Stimulated activated naive CD4-positive, alpha-beta T cell treated with Interleukin-2 at 50 U/mL for 16 hours (primary cell): ENCODE results near the gene MGAT5B.
"Not testable (repeated sequence)": the region's sequence is repeated elsewhere in the genome, so short reads cannot be mapped to it uniquely, and the experiment has no call there.

Experiments
- DNase-seq: peaks from one replicate; lab custom pipeline; 2025; lab: John Stamatoyannopoulos, UW

Gene MGAT5B

GRCh38 chr17:76951375-76951905 is 83.2 kb downstream of the MGAT5B start:
- no peak for DNase-seq

DNA sequence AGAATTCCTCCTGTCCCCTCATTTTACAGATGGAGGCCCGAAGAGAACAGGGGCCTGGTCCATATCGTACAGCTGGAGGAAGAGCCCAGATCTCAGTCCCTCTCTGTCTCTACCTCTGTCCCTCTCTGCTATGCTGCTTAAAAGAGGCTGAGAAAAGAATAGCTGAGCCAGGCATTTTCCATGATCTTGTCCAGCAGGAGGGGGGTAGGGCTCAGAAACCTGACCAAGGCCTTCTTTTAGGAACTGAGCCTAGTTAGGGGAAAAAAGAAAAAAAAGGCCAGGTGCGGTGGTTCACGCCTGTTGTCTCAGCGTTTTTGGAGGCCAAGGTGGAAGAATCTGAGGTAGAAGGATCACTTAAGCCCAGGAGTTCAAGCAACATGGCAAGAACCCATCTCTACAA is 84.2 kb downstream of the MGAT5B start:
- DNase-seq, result no peak

DNA sequence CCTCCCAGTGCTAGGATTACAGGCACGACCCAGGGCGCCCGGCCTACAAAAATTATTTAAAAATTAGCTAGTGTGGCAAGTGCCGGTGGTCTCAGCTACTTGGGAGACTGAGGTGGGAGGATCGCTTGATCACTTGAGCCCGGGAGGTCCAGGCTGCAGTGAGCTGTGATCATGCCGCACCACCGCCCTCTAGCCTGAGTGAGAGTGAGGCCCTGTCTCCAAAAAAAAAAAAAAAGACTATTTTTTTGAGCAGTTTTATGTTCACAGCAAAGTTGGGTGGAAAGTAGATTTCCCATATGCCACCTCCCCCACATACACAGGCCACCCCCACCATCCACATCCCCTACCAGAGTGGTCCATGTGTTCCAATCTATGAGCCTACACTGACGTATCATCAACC is 84.9 kb downstream of the MGAT5B start:
- no peak for DNase-seq

DNA sequence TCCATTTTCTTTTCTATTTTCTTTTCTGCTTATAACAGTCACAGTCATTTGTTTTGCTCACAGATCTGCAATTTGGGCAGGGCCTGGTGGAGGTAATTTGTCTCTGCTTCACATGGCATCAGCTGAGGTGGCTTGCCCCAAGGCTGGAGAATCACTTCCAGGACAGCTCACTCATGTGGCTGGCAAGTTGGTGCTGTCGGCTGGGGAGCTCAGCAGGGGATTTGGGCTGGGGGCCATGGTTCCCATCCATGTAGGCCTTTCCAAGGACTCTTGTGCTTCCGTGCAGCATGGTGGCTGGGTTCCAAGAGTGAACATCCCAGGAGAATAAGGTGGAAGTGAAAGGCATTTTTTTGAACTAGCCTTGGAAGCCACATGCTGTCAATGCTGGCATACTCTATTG is 85.7 kb downstream of the MGAT5B start:
- no peak for DNase-seq

DNA sequence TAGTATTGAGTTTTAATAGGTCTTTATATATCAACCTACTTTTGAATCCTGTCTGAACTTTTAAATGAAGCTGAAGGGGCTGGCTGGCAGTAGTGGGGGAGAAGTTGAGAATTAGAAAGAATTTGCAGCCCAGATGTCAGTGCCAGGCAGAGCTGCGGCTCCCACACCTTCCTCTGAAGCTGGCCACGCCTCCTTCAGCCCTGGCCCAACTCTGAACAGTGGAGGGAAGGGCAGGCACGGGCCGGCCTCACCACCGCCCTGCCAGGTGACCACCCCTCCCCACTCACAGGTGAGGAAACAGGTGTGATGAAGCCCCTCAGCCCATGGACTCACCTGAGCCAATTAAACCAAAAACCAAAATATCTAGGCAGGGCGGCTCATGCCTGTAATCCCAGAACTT is 87.0 kb downstream of the MGAT5B start:
- DNase-seq, result no peak

- no peak for DNase-seq
These were observed 88.8 kb downstream of the MGAT5B start for GRCh38 chr17:76956846-76957540.

GRCh38 chr17:76957678-76958464 is 89.7 kb downstream of the MGAT5B start:
- no peak for DNase-seq

GRCh38 chr17:76958974-76959373 is 90.8 kb downstream of the MGAT5B start:
- no peak for DNase-seq

GRCh38 chr17:76961869-76962268 is 93.7 kb downstream of the MGAT5B start:
- no peak for DNase-seq

DNA sequence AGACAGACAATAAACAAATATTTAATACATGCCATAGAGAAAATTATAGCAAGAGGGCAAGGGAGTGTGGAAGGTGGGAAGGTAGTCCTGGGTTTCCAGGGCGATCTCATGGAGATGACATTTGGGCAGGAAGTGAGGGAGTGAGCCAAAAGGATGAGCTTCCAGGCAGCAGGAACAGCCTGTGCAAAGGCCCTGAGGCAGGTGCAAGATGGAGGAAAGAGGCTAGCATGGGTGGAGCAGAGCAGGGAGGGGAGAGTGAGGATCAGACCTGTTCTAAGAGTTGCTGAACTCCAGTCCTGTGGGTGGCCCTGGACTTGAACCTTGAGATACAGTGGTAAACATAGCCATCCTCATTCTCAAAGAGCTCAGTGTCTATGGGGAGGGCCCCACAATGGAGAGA is 94.7 kb downstream of the MGAT5B start:
- no peak for DNase-seq

DNA sequence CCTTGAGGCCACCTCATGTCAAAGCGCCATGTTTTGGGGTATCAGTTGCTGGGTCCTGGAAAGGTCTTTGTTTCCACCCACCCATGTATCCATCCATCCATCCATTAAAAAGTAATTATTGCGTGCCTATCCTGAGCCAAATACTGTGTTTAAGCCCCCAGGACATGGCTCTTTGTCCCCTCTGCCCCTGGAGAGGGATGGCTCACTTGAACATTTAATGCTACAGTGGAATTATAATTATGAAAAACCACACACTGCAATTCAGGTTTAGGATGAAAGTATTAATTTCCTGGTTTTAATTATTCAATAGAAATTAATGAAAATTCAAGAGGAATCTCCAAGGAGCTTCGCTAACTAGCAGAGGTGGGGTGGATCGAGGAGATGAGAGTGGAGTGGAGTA is 97.8 kb downstream of the MGAT5B start:
- no peak for DNase-seq

- DNase-seq, result no peak
These were observed 98.4 kb downstream of the MGAT5B start for GRCh38 chr17:76966486-76967181.

GRCh38 chr17:76967762-76968161 is 99.6 kb downstream of the MGAT5B start:
- DNase-seq, result no peak

DNA sequence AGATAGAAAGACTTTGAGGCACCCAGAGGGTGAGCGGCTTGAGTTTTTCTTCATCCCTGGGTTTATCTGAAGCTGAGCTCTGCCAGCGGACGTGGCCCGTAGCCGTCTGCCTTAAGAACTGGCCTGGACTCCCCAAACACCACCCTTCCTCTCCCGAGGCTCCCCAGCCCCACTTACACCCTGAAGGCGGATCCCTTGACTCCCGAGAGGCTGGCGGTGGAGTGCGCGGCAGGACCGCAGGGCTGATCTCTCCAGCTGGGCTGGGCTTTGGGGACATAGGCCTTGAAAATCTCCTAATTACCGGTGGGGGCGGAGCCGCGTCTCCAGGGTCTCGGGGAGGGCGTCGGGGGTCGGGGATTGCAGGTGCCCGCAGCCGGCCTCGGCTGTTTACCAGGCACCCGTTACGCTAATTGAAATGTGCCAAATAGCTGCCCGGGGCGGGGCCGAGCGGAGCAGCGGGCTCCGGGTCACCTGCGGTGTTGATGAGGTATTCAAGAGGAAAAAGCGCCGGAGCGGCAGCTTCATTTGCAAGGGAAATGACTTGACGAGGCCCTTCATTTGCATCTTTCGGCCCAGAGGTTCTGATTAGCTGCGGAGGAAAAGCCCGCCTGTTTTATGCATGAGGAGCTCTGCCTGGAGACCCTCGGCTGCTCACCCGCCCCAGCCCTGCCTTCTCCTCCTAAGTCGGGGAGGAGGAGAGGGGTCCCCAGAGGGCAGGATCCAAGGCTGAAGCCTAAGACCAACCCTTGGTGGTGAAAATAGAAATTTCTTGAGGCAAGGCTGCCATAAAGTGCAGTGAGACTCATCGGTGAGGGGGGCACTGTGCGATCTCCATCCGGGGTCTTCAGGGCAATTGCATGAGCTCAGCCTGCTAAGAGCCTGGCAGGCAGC is 100.7 kb downstream of the MGAT5B start:
- peak; percentile 37 for DNase-seq

DNA sequence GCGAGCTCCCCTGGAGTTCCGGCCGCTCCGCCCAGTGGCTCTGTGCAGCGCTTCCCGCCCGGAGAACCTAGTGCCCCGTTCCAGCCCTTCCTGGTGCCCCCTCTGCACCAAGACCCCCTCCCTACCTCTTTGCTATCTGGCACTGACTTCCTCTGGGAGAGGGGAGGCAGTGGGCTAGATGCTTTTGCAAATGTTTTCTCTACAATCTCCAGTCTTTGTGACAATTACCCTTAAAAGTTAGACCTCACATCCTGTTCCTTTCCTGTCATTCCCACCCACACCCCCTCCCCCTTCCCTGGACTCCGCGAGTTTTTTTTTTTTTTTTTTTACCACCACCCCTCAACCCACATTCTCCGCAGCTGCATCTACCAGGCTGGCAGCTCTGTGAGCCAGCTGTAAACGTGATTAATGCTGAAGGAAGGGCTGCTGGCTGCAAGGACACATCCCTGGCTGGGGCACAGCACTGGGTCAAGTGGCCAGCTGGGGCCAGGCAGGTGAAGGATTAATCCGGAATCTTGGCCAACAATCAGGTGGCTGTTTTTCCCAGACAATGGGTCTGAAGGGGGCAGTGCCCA is 101.5 kb downstream of the MGAT5B start:
- DNase-seq, result no peak

- DNase-seq, result not testable (repeated sequence)
These were observed 102.0 kb downstream of the MGAT5B start for GRCh38 chr17:76970228-76970627.

- DNase-seq, result no peak
These were observed 103.9 kb downstream of the MGAT5B start for GRCh38 chr17:76972046-76972641.

DNA sequence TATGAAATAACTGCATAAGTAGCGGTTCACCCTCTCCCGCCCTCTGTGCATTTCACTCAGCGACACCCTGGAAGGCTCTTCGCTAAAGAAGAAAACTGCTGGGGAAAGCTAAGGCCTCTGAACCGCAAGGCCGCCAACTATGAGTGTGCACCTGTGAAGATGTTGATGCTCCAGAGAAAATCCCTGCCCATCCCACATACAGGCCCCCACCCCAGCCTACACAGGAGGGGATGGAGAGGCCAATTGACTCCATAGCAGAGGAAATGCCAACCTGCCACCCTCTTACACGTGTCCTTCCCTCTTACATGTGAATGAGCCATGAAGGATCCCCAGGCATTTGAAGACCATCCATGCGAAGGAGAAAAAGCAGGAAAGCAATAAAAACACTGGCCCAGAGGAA is 104.8 kb downstream of the MGAT5B start:
- no peak for DNase-seq

DNA sequence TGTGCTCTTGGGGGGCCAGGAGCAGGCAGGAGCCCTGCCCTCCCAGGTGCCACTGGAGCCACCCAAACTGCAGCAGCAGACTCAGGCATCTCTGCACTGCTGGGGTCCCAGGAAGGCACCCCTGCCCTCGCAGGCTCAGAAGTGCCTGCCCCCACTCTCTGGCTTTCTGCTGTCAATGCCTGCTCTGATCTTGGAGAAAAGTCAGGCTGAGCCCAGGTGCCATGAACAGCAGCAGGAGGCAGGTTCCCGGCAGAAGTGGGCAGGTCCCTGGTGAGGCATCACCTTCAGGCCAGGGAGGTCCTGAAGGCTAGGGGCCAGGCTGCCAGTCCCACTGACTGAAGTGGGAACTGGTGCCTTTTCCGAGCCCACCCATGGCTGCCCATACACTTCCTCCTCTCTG is 106.5 kb downstream of the MGAT5B start:
- no peak for DNase-seq

DNA sequence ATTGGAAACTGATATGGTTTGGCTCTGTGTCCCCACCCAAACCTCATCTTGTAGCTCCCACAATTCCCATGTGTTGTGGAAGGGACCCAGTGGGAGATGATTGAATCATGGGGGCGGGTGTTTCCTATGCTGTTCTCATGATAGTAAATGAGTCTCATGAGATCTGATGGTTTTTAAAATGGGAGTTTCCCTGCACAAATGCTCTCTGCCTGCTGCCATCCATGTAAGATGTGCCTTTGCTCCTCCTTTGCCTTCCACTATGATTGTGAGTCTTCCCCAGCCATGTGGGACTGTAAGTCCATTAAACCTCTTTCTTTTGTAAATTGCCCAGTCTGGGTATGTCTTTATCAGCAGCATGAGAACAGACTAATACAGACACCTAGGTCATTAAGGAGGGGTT is 109.8 kb downstream of the MGAT5B start:
- not testable (repeated sequence) for DNase-seq
